Motor neuron (in vitro differentiated cells): ENCODE data around the gene UBE2J2. TPM values are rescaled to one million over a fixed set of nuclear protein-coding genes. Genes with fewer than 3 reads are reported as not detected.
"Not testable (repeated sequence)": the region's sequence is repeated elsewhere in the genome, so short reads cannot be mapped to it uniquely, and the experiment has no call there.

Source experiments
- ATAC-seq, 8 experiments: fragments of 200-7000 bp; cut with Tn5 transposase; replicated peaks in 6 of 8; 2 replicates each; pipeline ENCODE4 v1.8.0; 2021; ENCODE audit warnings: mild to moderate bottlenecking in 8 of 8, moderate library complexity in 8 of 8
- H3K27ac ChIP-seq, 2 donors: fragments of 250-450 bp; sonication (Bioruptor Pico); 2 replicates each; pipeline ENCODE4 v1.9.0; 2021; ENCODE audit warnings: antibody characterized with exemption in 2 of 2, mild to moderate bottlenecking in 2 of 2, moderate library complexity in 1 of 2
- H3K4me1 ChIP-seq, 2 donors: fragments of 250-450 bp; sonication (Bioruptor Pico); replicated peaks in 1 of 2; 2 replicates each; pipeline ENCODE4 v1.6.1; 2021; ENCODE audit warnings: antibody characterized with exemption in 2 of 2, mild to moderate bottlenecking in 2 of 2, moderate library complexity in 1 of 2
- H3K4me3 ChIP-seq, 5 donors: fragments of 250-450 bp; sonication (Bioruptor Pico); 2 replicates each; pipeline ENCODE4 v1.9.0; 2021; ENCODE audit warnings: antibody characterized with exemption in 5 of 5, mild to moderate bottlenecking in 5 of 5, moderate library complexity in 4 of 5
- WGBS, 10 experiments: fragments of 450-650 bp; shearing (Covaris generic); methylation state at CpG; one replicate each; pipeline ENCODE4 v1.0.0; 2022; 5-methylcytosine and 5-hydroxymethylcytosine counted together
- in situ Hi-C, 9 experiments: fragments of 400-800 bp; cut with MboI; loops; one replicate each; pipeline ENCODE4 v1.15.0; 2021; ENCODE audit warnings: low sequenced_read_pairs in 9 of 9, low pct_unique_long_range_greater_than_20kb in 2 of 9; ENCODE audit not compliant: unreplicated experiment in 9 of 9
- total RNA-seq, 8 experiments: library from RNA; unstranded; fragments of 300-600 nt; gene quantifications; 2 replicates each; pipeline versions ENCODE4 v1.2.3 to v1.2.4, GENCODE V29; 2022

Gene UBE2J2
- total RNA-seq, 8 experiments from 2014 or later = 34.4 to 62.7 (median 46.5) TPM

DNA sequence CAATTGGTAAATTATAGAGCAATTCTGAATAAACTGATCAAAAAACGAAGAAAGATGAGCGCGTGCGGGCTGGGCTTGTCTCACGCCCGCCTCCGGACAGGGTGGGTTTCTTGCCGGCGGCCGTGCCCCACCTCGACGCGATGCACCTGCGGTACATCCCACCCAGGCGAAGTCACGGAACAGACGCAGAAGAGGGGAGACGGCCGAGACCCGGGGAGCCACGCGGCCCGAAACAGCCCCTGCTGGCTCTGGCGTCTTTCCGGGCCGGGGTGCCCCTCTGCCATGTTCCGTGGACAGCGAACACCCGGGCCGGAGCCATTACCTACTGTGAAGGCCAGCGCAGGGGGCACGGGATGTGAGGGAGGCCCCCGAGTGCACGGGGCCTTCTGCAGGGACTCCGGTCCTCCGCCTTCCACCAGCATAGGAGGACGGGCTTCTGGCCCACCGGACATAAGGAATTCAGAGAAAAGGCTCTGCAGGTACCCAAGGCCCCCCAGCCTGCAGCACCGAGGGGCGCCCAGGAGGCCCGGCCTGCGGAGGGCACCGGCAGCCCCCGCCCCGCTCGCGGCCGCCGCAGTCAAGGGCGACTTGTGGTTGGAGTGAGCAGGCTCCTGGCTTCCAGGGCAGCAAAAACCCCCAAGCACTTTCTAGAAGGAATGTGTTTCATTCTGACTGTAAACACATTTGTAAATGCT lies 19.5 kb downstream of the UBE2J2 start:
- H3K27ac ChIP-seq = no peak overlapping the region
- no peak for ATAC-seq
- 91 to 100% (median 97%) methylated on average over 2 to 23 of the region's 50 CpGs; no CpG with 5 or more reads in 3 of the 10 experiments for WGBS, 10 experiments
- H3K4me1 ChIP-seq = peaks cover 0 to 2% of the 10 kb centered on the region in 2 donors
- H3K4me3 ChIP-seq = no peak overlapping the region
- in situ Hi-C loops = loop anchor here in 3 of 9 experiments (10.0 to 25.0 kb wide), 3 partner anchors 92 to 242 kb away; partner anchors contain the start of genes AGRN (in 2 of the 3), HES4 (in 2 of the 3), ISG15 (in 2 of the 3) and C1orf159 (in 1 of the 3)

DNA sequence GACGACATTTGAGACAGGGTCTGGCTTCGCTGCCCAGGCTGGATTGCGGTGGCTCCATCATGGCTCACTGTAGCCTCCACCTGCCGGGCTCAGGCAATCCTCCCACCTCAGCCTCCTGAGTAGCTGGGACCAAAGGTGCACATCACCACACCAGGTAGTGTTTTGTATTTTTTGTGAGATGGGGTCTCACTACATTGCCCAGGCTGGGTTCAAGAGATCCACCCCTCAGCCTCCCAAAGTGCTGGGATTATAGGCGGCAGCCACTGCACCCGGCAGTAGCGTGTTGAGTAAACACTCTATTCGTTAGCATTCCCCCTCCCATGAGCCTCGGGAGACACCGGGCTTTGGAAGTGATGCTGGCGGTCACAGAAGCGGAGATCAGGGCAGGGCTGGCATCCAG lies 20.3 kb downstream of the UBE2J2 start:
- in situ Hi-C loops = loop anchor here in 3 of 9 experiments (10.0 to 25.0 kb wide), 3 partner anchors 91 to 241 kb away; partner anchors contain the start of genes AGRN (in 2 of the 3), HES4 (in 2 of the 3), ISG15 (in 2 of the 3) and C1orf159 (in 1 of the 3)
- 80 to 100% (median 97%) methylated on average over 2 to 10 of the region's 12 CpGs; no CpG with 5 or more reads in 3 of the 10 experiments for WGBS, 10 experiments
- no peak for ATAC-seq

GRCh38 chr1:1250786-1251284 lies 22.8 kb downstream of the UBE2J2 start:
- WGBS, 10 experiments = 50 to 88% (median 75%) methylated on average over 1 to 10 of the region's 16 CpGs; no CpG with 5 or more reads in 6 of the 10 experiments
- in situ Hi-C loops = loop anchor here in 3 of 9 experiments (10.0 to 25.0 kb wide), 3 partner anchors 89 to 239 kb away; partner anchors contain the start of genes AGRN (in 2 of the 3), HES4 (in 2 of the 3), ISG15 (in 2 of the 3) and C1orf159 (in 1 of the 3)

More for the DNA sequence above, 20.3 kb downstream of the UBE2J2 start:
- H3K4me1 ChIP-seq = peaks cover 0 to 2% of the 10 kb centered on the region in 2 donors
- no peak overlapping the region for H3K27ac ChIP-seq
- H3K4me3 ChIP-seq = no peak overlapping the region

GRCh38 chr1:1248009-1248913 lies 25.4 kb downstream of the UBE2J2 start:
- H3K4me3 ChIP-seq, in situ Hi-C loops, H3K27ac ChIP-seq, ATAC-seq: not testable (repeated sequence)
- 40 to 100% (median 55%) methylated on average over 1 to 2 of the region's 21 CpGs; no CpG with 5 or more reads in 4 of the 10 experiments for WGBS, 10 experiments
- peaks cover 12 to 21% of the 10 kb centered on the region in 2 donors for H3K4me1 ChIP-seq

More at GRCh38 chr1:1250786-1251284, 22.8 kb downstream of the UBE2J2 start:
- Histone ChIP-seq H3K27ac (no peak overlapping the region), H3K4me3 (no peak overlapping the region), H3K4me1 (peaks cover 3 to 12% of the 10 kb centered on the region in 2 donors)
- peak in 1 of 8 experiments; percentile 8 for ATAC-seq

GRCh38 chr1:1247341-1247913 lies 26.2 kb downstream of the UBE2J2 start:
- Histone ChIP-seq H3K4me1 (peaks cover 14 to 21% of the 10 kb centered on the region in 2 donors), H3K27ac (no peak overlapping the region), H3K4me3 (no peak overlapping the region)
- 0 to 90% (median 64%) methylated on average over 1 to 17 of the region's 25 CpGs; no CpG with 5 or more reads in 5 of the 10 experiments for WGBS, 10 experiments
- peak in 2 of 8 experiments; percentile 1 to 6 for ATAC-seq
- in situ Hi-C loops = no loop called here

GRCh38 chr1:1246577-1247340 lies 26.9 kb downstream of the UBE2J2 start, which contains the start of gene C1QTNF12:
Gene C1QTNF12 (minus strand): TSS chr1:1246722. CDS start chr1:1246690, 32 bp downstream.
- WGBS, 10 experiments = 5 to 6% methylated on average over 8 to 12 of the region's 74 CpGs; no CpG with 5 or more reads in 8 of the 10 experiments
- no peak within 1 kb of the TSS for H3K27ac ChIP-seq
- in situ Hi-C loops = no loop called here
- peaks cover 14 to 21% of the 10 kb centered on the region in 2 donors for H3K4me1 ChIP-seq
- ATAC-seq = peak; percentile 7 to 66 (median 36)
- no peak within 1 kb of the TSS for H3K4me3 ChIP-seq

- ATAC-seq = peak in 3 of 8 experiments; percentile 1 to 9 (median 3)
- in situ Hi-C loops = no loop called here
- 49 to 100% (median 60%) methylated on average over 1 to 7 of the region's 45 CpGs; no CpG with 5 or more reads in 5 of the 10 experiments for WGBS, 10 experiments
- Histone ChIP-seq H3K4me3 (no peak overlapping the region), H3K27ac (no peak overlapping the region), H3K4me1 (peaks cover 14 to 21% of the 10 kb centered on the region in 2 donors)
These were observed 27.7 kb downstream of the UBE2J2 start for GRCh38 chr1:1245817-1246576.

DNA sequence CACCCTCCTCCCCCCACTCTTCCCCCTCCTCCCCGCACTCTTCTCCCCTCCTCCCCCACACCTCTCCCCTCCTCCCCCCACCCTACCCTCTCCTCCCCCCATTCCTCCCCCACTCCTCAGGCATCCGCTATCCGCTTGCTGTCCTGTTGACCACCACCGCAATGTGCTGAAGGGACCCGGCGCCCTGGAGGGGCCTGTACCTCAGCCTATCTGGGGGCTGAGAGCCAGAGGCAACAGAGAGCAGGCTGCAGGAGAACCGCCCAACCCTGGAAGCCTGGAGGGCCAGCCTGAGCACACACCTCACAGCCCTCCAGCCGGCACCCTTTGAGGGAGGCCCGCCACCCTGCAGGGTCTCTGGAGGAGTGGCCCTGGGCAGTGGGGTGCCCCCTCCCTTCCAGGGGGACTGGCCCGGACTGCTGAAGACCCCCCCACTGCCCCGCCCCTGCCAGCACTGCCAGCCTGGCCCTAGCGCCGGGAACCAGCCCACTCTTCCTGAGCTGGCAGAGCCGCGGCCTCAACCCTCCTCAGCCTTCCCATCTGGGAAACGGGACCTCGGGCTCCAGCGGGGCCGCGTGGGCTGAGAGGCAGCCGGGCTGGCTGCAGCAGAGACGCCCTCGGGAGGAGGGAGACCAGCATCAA lies 28.4 kb downstream of the UBE2J2 start:
- no peak for ATAC-seq
- 85% methylated on average over 4 of the region's 23 CpGs; no CpG with 5 or more reads in 9 of the 10 experiments for WGBS, 10 experiments
- in situ Hi-C loops = no loop called here
- Histone ChIP-seq H3K4me3 (no peak overlapping the region), H3K4me1 (peaks cover 17 to 25% of the 10 kb centered on the region in 2 donors), H3K27ac (no peak overlapping the region)

GRCh38 chr1:1244192-1244811 lies 29.4 kb downstream of the UBE2J2 start:
- 68 to 80% methylated on average over 1 to 4 of the region's 30 CpGs; no CpG with 5 or more reads in 8 of the 10 experiments for WGBS, 10 experiments
- peak in 2 of 8 experiments; percentile 1 to 10 for ATAC-seq
- Histone ChIP-seq H3K4me1 (peaks cover 27 to 32% of the 10 kb centered on the region in 2 donors), H3K4me3 (no peak overlapping the region), H3K27ac (no peak overlapping the region)
- in situ Hi-C loops = no loop called here

- 29 to 40% methylated on average over 1 to 3 of the region's 23 CpGs; no CpG with 5 or more reads in 8 of the 10 experiments for WGBS, 10 experiments
- ATAC-seq = peak in 2 of 8 experiments; percentile 5 to 8
- in situ Hi-C loops = no loop called here
- Histone ChIP-seq H3K4me3 (no peak overlapping the region), H3K4me1 (peaks cover 32 to 35% of the 10 kb centered on the region in 2 donors), H3K27ac (no peak overlapping the region)
These were observed 29.9 kb downstream of the UBE2J2 start for GRCh38 chr1:1243807-1244191.
